PFSK-1 (cell line): ENCODE results near the gene C10orf67.

Experiments used
- POLR2AphosphoS5 ChIP-seq: IDR thresholded peaks from 2 replicates; pipeline ENCODE4 v1.6.1; 2012; ENCODE audit warnings: low read depth, mild to moderate bottlenecking, control low read depth, low read length, moderate library complexity
- REST ChIP-seq, 2 experiments: IDR thresholded peaks; 2 replicates each; pipeline versions ENCODE4 v1.6.1 to v1.8.0; 2011 to 2012; ENCODE audit warnings: low read depth in 2 of 2, low read length in 2 of 2, control low read depth in 1 of 2, inconsistent platforms in 1 of 2, mild to moderate bottlenecking in 1 of 2, moderate library complexity in 1 of 2; ENCODE audit not compliant: insufficient read depth in 1 of 2
- SIN3A ChIP-seq: IDR thresholded peaks from 2 replicates; pipeline ENCODE4 v1.6.1; 2012; ENCODE audit warnings: mild to moderate bottlenecking, low read length, moderate library complexity, borderline replicate concordance; ENCODE audit not compliant: insufficient read depth
- TAF1 ChIP-seq: IDR thresholded peaks from 2 replicates; pipeline ENCODE4 v1.6.1; 2012; ENCODE audit warnings: low read length, control low read depth, borderline replicate concordance; ENCODE audit not compliant: insufficient read depth

- no peak for TF ChIP-seq REST (IDR thresholded peaks at IDR 0.05; ENCODE audit: insufficient read depth in 1 of 2, low read depth in 2 of 2, low read length in 2 of 2)
- TF ChIP-seq POLR2AphosphoS5, result no peak
- TF ChIP-seq TAF1, result no peak
- no peak for TF ChIP-seq SIN3A
Measured at GRCh38 chr10:23371073-23371472, 26.5 kb upstream of the C10orf67 start.
